HG03565 (cell line): Measurements from ENCODE around the gene MOBP.

ENCODE experiments used
- ATAC-seq: cut with Tn5 transposase; IDR thresholded peaks from one replicate; pipeline ENCODE4 v1.9.1; 2021; ENCODE audit warnings: mild to moderate bottlenecking, moderate library complexity; ENCODE audit not compliant: unreplicated experiment

Gene MOBP

DNA sequence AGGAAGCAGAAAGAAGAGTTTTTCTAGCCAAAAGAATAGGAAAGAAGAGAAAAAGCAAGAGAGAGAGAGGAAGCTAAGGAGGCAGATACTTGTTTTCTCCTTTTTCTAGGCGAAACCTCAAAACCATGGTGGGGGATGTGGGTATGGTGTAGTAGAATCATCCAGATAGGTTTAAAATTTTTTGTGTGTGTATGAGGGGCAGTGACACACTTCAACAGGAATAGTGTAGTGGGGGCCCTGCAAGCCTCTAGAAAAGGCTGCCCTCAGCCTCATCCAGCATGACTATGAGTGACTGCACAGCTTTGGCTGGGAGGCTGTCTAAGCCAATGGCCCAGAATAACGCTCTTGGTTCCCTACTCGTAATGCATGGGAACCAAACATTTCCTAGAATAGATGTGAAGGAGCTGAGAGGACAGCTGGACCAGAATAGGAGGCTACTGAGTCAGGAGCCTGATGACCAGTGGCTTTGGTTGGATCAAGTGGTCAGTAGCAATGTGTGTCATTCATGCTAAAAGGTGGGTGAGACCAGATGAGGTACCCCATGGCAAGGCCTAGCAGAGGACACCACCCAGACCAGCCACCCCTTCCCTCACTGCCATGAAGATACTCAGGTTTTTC lies 24.4 kb downstream of the MOBP start:
- ATAC-seq = no peak

DNA sequence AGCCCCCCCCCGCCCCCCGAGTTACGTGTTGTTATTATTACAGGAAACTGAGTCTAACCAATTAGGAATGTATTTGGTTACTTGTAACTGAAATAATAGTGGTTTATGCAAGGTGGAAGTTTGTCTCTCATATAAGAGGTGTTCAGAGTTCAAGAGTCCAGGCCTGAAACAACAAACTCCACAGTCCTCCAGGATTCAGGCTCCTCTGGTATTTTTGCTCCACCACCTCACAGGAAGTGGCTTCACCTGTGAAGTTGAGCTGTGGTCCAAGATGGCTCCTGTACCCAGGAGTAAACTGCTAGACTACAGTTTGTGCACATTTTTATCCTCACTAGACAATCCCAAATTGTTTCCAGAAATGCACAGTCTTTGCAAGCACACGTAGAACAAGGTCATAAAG lies 27.3 kb downstream of the MOBP start:
- no peak for ATAC-seq

DNA sequence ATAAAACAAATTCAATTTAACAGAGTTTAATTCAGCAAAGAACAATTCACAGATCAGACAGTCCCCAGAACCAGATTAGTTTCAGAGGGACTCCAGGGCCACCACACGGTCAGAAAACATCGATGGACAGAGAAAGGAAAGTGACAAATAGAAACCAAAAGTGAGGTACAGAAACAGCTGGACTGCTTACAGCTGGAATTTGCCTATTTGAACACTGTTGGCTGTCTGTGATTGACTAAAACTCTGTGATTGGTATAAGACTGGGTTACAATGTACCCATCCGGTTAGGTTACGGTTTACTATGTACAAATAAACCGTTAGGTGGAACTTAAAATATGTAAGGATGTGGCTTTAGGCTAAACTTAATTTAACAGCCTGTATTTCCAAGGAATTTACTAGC lies 30.3 kb downstream of the MOBP start:
- no peak for ATAC-seq

DNA sequence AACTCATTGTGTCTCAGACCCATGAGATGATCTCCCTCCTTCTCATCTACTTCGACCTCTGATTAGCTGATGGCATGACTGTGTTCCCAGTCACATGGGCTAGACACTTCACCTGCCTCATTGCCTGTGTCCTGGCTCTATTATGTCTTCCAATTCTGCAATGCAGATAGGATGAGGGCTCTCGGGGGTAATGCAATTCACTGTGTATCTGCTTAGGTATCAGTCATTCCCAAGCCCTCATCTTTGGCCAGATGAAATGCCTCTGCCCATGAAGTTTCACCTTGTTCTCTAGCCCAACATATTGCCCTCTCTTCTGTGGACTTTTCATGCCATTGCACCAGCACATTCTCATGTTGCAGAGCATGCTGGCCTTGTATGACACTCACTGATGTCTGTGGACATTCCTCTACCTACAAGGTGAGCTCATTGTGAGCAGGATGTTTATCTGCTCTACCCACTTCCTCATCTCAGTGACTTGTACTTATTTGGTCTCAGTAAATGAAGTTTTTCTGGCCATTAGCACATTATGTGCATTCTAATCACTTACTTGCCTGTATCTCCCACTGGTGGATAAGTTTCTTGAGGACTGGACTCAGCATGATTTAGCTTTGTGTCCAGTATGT lies 32.3 kb downstream of the MOBP start:
- no peak for ATAC-seq

DNA sequence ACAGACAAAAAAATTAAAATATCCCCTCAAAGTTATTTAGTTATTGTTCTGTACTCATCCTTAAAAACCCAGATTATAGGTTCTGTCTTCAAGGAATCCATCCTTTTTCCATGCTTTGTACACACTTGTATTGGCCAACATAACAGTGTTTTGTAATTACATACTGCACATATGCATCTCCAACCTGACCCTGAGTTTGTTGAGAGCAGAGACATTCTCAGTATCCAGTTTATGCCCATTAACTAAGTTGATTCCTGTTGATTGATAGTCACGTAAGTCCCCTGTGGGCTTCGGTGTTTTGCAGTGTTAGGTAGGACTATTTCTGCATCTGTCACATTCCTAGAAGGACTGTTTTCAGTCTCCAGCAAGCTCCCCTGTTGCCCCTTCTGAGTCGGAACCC lies 33.6 kb downstream of the MOBP start:
- no peak for ATAC-seq

DNA sequence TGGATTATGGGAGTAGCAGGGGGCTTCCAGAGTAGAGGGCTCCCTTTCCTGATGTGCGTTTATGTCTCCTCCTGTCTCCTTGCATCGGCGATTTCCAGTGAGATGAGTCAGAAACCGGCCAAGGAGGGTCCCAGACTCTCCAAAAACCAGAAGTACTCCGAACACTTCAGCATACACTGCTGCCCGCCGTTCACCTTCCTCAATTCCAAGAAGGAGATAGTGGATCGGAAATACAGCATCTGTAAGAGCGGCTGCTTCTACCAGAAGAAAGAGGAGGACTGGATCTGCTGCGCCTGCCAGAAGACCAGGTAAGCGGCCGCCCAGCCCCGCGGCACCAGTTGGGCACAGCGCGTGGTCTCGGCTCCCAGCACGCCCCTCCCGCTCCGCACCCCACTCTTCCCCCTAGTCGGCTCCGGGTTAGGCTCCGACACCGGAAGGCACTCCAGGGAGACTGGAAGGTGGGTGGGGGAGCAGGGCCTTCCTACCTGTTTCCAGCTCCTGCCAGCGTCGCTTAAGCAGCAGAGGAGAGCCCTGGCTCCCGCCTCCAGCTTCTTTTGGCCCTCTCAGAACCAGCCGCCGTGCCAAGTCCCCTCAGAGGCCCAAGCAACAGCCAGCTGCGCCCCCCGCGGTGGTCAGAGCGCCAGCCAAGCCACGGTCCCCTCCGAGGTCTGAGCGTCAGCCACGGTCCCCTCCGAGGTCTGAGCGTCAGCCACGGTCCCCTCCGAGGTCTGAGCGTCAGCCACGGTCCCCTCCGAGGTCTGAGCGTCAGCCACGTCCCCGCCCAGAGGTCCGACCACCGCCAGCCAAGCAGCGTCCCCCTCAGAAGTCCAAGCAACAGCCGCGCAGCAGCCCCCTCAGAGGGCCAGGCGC lies 34.7 kb downstream of the MOBP start:
- no peak for ATAC-seq

DNA sequence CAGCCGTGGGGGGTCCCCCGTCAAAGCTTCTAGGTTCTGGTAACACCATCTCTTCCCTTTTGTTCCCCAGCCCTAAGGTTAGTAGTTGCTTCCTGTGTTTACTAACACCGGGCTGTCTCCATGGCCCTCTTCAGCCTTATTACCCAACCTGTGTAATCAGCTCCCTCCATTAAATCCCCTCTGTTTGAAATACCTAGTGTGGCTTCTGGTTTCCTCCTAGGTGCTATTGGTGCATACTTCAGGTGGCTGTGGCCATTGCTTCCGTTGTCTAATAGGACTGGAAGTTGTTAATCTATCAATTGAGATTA lies 35.3 kb downstream of the MOBP start:
- no peak for ATAC-seq

DNA sequence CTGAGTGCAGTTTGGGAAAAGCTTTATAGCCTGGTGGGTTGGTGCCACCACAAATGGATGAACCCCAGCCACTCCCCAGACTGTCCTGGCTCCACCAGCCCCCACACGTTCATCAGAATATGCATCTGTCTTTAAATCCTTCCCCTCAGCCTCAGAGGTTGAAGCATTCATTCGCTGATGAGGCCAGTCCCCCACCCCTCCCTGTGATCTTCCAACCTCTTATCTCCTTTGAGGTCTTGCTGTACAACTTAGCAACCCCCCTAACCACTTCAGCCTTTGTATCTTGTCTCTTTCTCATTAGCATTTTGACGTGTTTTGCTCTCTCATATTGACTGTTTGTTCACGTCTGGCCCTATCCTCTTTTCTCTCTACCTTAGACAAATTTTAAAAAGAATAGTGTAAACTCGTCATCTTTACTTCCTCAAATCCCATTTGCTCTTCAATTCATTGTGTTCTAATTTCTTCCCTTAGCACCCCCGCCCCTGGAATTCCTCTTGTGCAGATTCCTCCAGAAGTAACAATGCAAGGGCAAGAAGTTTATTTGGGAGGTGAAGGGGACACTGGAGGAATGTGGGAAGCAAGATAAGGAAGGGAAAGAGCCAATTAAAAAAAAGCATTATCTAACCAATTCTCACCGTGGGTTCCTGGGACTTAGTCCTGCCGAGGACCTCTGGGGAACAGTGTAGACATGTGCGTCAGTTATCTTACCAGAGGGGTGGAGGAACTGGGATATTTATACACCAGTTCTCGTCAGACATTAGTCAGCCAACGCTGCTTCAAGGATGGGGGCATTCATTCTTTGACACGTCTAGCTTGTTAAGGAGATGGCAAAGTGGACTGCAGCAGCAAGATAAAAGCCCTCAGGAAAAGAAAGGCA lies 38.6 kb downstream of the MOBP start:
- no peak for ATAC-seq

DNA sequence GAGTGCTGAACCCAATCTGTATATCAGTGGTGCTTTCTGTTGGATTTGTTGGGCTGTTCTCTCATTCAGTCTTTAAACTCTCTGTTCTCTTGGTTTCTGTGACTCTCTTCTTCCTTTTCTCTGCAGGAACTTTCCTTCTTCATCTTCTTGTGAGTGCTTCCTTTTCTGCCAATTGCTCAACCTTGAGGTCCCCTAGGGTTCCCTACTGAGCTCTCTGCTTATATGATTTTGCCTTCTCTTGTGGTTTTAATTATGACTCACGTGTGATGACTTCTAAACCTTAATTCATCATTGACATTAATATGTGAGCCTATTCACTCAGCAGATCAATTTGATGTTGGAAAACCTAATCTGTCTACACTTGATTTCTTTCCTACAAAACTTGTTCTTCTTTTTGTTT lies 39.4 kb downstream of the MOBP start:
- ATAC-seq = no peak

DNA sequence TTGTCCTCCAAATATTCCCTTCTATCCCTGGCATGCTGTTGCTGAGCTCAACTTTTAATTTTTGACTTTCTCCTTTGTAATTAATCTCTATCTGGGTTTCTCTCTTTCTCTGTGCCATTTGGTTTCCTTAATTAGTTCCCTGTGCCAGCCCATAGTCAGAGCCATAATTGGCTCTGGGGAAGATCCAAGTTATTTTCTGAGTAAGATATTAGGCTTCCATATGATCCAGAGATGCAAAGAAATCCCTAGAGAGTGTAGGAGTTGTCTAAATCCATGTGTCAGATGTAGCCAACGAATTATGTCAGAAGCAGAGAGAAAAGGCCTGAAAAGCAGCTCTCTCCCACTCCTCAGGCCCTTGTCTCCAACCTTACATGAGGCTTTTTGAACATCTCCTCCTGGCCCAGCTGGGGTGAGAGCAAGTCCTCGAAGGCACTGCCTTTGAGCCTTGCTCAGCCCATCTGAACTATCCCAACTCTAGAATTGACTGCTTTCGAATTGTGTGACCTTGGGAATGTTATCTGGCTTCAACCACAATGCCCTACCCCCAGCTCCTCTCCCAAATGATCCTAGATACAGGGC lies 46.4 kb downstream of the MOBP start:
- no peak for ATAC-seq

DNA sequence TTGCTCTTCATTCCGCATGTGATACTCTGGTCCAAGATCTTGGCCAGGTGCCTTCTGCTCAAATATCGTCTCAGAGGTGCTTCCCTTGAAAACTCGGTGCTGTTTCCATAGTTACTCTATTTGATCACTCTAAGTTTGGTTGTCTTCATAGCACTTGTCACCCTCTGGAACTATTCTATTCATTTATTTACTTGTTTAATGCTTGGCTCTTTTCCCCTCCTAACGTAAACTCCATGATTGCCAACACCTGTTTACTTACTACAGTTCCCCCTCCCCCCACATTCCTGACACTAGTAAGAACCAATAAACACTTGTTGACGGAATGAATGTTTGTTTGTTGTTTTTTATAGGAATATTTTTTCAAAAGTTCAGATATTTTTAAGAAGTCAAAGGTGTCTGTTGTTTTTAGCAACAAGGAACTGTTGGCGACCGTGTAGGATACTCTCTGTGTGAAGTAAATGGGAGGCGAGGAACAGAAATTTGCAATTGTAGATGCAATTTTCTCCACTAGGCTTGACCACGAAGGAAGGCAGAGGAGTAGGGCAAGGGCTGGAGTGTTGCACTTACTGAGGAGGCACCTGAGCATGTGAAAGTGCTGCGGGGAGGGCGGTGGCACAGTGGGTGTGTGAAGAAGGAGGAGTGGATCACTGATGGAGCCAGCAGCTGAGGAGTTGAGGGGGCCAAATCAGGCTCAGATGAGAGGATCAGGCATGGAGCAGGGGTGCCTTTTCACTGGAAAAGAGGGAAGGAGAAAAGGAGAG lies 48.4 kb downstream of the MOBP start:
- ATAC-seq = no peak

DNA sequence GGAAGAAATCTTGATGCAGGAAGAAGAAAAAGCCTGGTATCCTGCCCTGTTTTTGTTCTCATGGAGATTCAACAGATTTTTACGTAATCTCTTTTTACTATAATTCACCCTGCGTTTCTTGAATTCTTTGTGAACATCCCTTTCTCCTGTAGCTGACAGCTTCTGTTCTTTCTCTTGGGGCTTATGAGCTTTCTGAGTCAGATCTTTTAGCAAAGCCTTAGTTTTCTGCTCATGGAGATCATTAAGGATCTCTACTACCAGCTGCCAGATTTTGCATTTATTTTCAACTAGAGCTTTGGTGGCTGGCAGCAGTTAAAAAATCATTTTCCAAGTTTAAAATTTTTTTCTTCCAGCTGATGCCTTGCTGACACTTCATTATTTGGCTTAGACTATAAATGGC lies 51.6 kb downstream of the MOBP start:
- no peak for ATAC-seq

DNA sequence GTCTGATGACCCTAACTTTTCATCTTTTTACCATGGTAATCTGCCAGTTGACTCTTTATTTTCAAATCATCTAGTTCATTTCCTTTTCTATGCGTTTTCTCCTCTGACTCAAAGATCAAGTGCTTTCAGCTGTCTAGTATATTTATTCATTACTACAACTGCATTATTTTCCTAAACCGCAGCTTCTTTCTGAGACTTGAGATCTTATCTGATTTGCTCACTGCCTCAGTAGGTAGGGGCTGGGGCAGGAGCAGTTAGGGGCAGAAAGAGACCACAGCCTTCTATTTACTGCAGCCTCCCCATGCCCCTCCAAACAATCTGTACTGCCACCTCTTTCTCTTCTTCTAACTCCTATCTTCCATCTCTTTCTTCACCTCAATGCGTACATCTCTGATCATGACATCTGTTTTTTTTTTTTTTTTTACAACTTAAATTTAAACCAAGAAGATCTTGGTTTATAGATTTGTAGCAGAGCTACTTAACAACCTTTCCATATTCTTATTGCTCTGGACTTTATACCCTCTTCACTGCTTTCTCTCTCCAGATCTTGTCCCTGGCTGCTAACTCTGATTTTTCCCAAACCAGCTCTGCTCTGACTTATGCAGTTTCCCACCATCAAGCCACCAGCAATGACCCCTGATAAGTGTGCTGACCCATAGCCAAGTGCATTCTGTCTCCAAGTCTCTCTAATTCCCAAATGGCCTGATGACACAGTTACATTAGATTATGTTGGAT lies 52.2 kb downstream of the MOBP start:
- ATAC-seq = no peak

DNA sequence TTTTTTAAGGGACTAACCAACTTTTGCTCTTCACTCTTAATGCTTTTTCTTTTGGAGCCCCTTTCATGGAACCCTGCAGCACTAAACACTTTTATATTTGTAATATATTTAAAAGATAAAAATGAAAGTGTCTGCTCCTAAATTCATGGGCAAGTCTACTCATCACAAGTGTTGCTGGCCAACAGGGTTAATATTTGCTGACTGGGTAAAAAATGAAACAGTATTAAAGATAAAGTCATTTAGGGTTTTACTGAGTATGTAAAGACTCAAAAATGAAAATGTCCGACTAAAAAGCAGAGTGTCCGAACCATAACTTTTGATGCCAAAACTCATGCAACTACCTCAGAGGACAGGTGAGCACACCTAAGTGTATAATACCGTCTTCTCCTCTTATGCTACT lies 54.0 kb downstream of the MOBP start:
- no peak for ATAC-seq

DNA sequence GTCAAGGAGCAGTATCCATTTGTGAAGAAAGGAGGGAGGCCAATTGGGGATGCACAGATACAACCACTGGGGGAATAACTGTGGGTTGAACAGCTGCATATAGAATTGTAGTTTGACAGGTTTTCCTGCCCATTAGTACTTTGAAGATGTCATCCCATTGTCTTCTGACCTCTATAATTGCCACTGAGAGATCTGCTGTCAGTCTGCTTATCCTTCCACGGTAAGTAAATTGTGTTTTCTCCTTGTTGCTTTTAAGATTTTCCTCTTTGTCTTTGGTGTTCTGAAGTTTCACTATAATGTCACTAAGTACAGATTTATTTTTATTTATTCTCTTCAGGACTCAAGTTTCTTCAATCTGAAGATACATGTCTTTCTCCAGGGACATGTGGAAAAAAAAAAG lies 56.6 kb downstream of the MOBP start:
- ATAC-seq = no peak

DNA sequence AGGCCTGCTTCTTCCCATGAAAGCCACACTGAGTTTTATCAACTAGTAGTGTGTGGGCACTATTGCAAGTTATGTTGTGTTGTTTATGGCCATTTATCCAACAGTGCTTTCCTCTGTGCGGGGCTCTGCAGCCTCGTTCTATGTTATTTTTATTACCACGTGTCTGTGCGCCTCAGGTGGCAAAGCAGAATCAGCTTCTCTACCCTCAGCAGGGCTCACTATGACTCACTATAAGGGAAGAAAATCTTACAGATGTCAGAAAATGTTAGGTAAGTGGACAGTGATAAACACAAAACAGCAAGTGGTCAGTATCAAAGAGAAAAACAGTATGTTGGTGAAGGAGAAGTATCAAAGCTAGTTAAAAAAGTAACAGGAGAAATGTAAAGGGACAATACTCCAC lies 61.4 kb downstream of the MOBP start:
- ATAC-seq = no peak

DNA sequence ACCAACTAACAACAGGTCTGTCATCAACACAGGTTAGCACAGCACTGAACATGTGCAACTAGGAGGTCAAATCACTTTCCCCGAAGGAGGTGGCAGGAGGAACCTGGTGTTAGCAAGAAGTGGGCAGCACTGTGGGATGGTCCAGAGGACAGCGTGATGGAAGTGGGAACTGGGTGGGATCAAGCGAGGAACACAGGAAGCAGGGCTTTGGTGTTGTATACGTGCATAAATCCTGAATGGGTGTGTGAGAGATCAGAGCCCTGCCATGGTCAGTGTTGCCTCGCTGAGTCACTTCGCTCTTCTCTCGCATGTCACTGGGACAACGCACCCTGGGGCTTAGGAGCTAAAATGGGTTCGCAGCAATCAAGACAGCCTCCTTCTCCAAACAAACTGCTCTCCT lies 62.1 kb downstream of the MOBP start:
- ATAC-seq = no peak

DNA sequence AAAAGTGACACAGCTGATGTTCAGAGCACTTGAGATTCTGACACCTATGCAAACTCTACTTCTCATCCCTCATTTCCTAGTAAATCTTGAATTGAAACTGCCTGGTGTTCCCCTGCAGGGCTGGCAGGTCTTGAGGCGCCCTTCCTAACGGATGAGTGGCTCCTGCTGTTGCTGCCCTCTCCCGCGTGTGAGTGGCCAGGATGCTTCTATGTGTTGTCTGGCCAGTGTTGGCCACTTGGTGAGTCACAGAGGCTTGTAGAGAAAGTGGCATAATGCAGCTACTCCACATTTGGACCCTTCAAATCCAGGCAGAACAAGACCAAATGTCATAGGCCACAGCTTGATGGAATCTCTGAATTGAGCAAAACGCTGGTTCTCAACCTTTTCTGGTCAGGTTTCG lies 63.6 kb downstream of the MOBP start:
- no peak for ATAC-seq

DNA sequence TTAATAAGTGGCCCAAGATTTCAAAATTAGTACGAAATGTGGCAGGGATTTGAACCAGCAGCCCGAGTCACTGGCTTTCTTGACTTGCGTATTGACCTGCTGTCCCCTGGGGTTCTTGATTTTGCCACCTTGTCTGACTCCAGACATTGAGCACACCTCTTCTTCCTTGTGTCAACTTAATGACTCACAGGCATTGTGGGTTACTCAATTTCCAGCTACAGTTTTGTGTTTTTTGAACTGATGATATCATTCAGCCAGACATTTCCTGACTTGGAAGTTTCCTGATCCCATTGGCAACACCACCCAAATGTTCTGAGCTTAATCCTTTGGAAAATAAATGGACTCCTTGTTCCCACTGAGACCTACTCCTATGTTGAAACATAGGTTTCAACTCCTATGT lies 64.2 kb downstream of the MOBP start:
- ATAC-seq = no peak

DNA sequence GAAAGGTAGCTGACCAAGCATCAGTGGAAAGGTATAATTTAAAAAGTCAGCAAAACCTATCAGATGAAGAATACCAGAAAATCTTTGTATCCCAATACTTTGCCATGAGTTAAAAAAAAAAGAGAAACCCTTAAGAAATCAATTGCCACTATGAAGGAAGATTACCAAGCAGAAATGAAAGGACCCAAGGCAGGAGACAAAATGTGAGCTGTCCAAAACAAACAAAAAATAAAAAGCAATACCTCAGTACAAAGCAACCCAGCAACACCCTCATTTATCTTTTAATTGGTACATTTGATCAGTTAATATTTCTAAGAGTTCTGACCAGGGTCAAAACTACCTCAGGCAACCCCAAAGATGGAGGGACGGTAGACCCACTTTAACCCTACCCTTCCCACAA lies 65.3 kb downstream of the MOBP start:
- no peak for ATAC-seq
